Astrocyte of the spinal cord (primary cell): ENCODE results near the gene ENPP7.
A peak's percentile ranks its signal among the peaks of the same experiment; 100 is the strongest.

Experiments used
- DNase-seq: peaks from one replicate; pipeline ENCODE4 v3.0.0; 2011; ENCODE audit warnings: low read depth, low spot score
- H3K4me3 ChIP-seq: 2 replicates; pipeline ENCODE4 v1.5.1; 2011; ENCODE audit warnings: low read depth, mild to moderate bottlenecking, low read length, moderate library complexity
- in situ Hi-C: cut with HindIII; loops from 2 replicates; pipeline ENCODE4 v1.10.0; 2017; ENCODE audit warnings: low sequenced_read_pairs
- TF ChIP-seq, protein P1 (sequence below): IDR thresholded peaks from 2 replicates; pipeline ENCODE4 v1.5.1; 2012; ENCODE audit warnings: low read depth, mild to moderate bottlenecking, low read length, inconsistent platforms

ENPP7 gene

GRCh38 chr17:79786930-79787643 is 56.3 kb downstream of the ENPP7 start:
- in situ Hi-C loops = loop anchor here (25.0 kb wide), 1 partner anchor 200 kb away; no protein-coding TSS in a partner anchor
- no peak overlapping the region for H3K4me3 ChIP-seq
- TF ChIP-seq, protein P1, sequence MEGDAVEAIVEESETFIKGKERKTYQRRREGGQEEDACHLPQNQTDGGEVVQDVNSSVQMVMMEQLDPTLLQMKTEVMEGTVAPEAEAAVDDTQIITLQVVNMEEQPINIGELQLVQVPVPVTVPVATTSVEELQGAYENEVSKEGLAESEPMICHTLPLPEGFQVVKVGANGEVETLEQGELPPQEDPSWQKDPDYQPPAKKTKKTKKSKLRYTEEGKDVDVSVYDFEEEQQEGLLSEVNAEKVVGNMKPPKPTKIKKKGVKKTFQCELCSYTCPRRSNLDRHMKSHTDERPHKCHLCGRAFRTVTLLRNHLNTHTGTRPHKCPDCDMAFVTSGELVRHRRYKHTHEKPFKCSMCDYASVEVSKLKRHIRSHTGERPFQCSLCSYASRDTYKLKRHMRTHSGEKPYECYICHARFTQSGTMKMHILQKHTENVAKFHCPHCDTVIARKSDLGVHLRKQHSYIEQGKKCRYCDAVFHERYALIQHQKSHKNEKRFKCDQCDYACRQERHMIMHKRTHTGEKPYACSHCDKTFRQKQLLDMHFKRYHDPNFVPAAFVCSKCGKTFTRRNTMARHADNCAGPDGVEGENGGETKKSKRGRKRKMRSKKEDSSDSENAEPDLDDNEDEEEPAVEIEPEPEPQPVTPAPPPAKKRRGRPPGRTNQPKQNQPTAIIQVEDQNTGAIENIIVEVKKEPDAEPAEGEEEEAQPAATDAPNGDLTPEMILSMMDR = no peak
- no peak for DNase-seq

- no peak overlapping the region for H3K4me3 ChIP-seq
- TF ChIP-seq, protein P1 = no peak
- DNase-seq = no peak
- in situ Hi-C loops = loop anchor here (25.0 kb wide), 1 partner anchor 199 kb away; no protein-coding TSS in a partner anchor
These were observed 57.7 kb downstream of the ENPP7 start for GRCh38 chr17:79788455-79788854.

DNA sequence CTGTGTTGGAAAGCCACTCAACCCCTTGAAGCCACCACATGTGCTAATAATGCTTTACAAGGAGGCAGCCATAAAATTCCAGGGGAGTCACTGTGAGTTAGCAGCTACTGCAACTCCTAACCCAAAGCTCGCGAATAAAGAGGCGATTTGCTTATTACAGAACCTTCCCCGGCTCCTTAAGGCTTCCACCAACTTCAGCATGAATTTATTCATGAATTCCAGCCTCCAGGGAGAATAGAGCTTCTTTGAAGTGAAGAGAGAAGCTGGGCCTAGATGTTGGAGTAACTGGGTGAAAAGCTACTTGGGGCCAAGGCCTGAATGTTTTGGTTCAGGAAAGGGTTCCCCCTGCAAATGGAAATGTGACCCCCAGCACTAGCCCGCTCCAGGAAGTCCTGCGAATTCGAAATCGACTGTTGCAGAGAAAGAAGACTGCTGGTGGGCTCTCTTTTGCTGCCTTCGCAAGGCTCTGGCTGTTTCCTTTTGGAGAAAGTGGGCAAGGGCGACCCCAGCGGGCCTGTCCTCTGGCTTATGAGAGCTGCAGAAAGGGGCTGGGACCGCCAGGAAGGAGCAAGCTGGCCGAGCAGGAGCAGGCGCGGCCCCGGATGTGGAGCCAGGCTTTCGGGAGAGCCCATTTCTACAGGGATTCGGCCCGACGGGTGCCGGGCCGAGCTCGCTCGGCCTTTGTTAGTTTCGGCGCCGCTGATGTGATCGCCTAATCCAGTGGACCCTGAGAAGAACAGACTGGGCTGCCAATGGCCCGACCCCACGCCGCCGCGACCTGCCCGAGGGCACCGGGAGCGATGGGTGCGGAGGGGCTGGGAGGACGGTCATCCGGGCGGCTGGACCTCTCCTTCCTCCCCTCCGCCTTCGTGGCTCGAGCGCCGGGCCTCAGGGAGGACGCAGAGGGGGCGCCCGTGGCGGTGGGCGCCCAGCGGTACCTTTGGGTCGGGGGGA is 58.5 kb downstream of the ENPP7 start:
- no peak overlapping the region for H3K4me3 ChIP-seq
- in situ Hi-C loops = loop anchor here (25.0 kb wide), 1 partner anchor 198 kb away; no protein-coding TSS in a partner anchor
- DNase-seq = no peak
- TF ChIP-seq, protein P1 = no peak

DNA sequence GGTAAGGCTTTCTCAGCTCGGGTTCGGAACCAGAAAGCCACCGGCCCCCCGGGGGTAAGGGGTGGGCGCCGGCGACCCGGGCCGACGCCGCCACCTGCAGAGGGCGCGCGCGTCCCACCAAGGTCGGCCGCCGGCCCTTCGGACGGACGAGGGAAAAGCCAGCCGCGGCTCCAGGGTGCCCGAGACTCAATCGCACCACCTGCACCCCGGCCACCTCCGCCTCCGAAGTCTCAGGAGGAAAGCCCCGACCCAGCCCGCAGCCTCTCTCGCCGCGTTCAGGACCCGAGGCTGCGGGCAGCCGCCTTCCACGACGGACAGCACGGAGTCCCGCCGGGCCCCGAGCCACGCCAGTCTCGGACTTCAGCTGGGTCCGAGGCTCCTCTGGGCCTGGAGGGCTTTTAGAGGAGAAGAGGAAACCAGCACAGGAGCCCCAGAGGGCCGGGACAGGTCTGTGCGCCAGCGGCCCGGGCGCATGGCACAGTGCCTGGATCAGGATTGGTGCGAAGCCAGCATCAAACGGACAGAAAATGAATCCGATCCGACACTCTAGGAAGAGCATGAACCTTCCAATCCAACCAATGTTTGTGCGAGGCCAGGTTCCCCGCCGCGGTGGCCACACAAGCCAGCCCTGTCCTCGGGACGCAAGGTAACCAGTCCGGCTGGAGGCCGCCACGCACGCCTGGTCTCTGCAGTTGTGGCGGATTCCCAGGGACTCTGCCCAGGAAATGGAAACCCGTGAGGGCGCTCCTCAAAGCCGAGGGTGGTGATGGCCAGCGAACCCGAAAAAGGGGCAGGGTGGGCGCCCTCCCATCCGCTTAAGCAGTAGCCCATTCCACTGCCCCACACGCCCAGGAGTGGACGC is 59.4 kb downstream of the ENPP7 start:
- in situ Hi-C loops = loop anchor here (25.0 kb wide), 1 partner anchor 197 kb away; no protein-coding TSS in a partner anchor
- no peak overlapping the region for H3K4me3 ChIP-seq
- no peak for DNase-seq
- TF ChIP-seq, protein P1 = peak; percentile 58

GRCh38 chr17:79790805-79791734 is 60.3 kb downstream of the ENPP7 start:
- H3K4me3 ChIP-seq = no peak overlapping the region
- in situ Hi-C loops = loop anchor here (25.0 kb wide), 1 partner anchor 196 kb away; no protein-coding TSS in a partner anchor
- no peak for DNase-seq
- TF ChIP-seq, protein P1 = no peak
